GM23338 (cell line): ENCODE measurements around the gene MEF2A. TPM values are rescaled to one million over a fixed set of nuclear protein-coding genes. Genes with fewer than 3 reads are reported as not detected.

Source experiments
- ATAC-seq: fragments of 200-7000 bp; cut with Tn5 transposase; 3 replicates; pipeline ENCODE4 v1.9.1; 2020
- DNase-seq: peaks from one replicate; pipeline ENCODE4 v3.0.0-alpha.2; 2015; ENCODE audit warnings: low spot score
- H2AFZ ChIP-seq: fragments of 200-600 bp; sonication (generic); 2 replicates; pipeline ENCODE4 v1.8.0; 2016; ENCODE audit warnings: antibody characterized with exemption, mild to moderate bottlenecking, moderate library complexity
- H3F3A ChIP-seq: fragments of 200-600 bp; sonication (generic); replicated peaks from 2 replicates; pipeline ENCODE4 v1.8.0; 2017; ENCODE audit warnings: antibody characterized with exemption, mixed run types, low read depth
- H3K27ac ChIP-seq: fragments of 200-600 bp; sonication (generic); 2 replicates; pipeline ENCODE4 v1.6.1; 2016; ENCODE audit warnings: low read depth
- H3K27me3 ChIP-seq: fragments of 200-600 bp; sonication (generic); 2 replicates; pipeline ENCODE4 v1.8.0; 2016; ENCODE audit warnings: mild to moderate bottlenecking, mixed run types, moderate library complexity; ENCODE audit not compliant: insufficient read depth
- H3K36me3 ChIP-seq: fragments of 200-600 bp; sonication (generic); 2 replicates; pipeline ENCODE4 v1.8.0; 2016; ENCODE audit warnings: mild to moderate bottlenecking; ENCODE audit not compliant: insufficient read depth
- H3K4me1 ChIP-seq: fragments of 200-600 bp; sonication (generic); 2 replicates; pipeline ENCODE4 v1.8.0; 2016; ENCODE audit warnings: mild to moderate bottlenecking, moderate library complexity; ENCODE audit not compliant: insufficient read depth
- H3K4me2 ChIP-seq: fragments of 200-600 bp; sonication (generic); 2 replicates; pipeline ENCODE4 v1.7.1; 2017; ENCODE audit warnings: mixed run types
- H3K4me3 ChIP-seq: fragments of 200-600 bp; sonication (generic); 2 replicates; pipeline ENCODE4 v1.6.1; 2016; ENCODE audit warnings: mixed run types
- H3K79me2 ChIP-seq: fragments of 200-600 bp; sonication (generic); replicated peaks from 2 replicates; pipeline ENCODE4 v1.8.0; 2017; ENCODE audit warnings: mild to moderate bottlenecking; ENCODE audit not compliant: insufficient read depth
- H3K9me2 ChIP-seq: fragments of 200-600 bp; sonication (generic); 2 replicates; pipeline ENCODE4 v1.8.0; 2017; ENCODE audit not compliant: insufficient read depth
- H4K20me1 ChIP-seq: fragments of 200-600 bp; sonication (generic); replicated peaks from 2 replicates; pipeline ENCODE4 v1.8.0; 2017; ENCODE audit warnings: mild to moderate bottlenecking; ENCODE audit not compliant: insufficient read depth
- H3K27ac Mint-ChIP-seq: 2 replicates; pipeline ENCODE4 v1.8.0; 2020; ENCODE audit warnings: inconsistent platforms, mild to moderate bottlenecking, moderate library complexity, mixed read lengths
- H3K27me3 Mint-ChIP-seq: 3 replicates; pipeline ENCODE4 v1.8.0; 2022; ENCODE audit warnings: low read depth, mild to moderate bottlenecking, moderate library complexity, mixed read lengths, inconsistent platforms; ENCODE audit not compliant: insufficient read depth, poor library complexity
- H3K36me3 Mint-ChIP-seq: 3 replicates; pipeline ENCODE4 v1.8.0; 2021; ENCODE audit warnings: low read depth, mild to moderate bottlenecking, inconsistent platforms, moderate library complexity, mixed read lengths
- H3K4me1 Mint-ChIP-seq: 3 replicates; pipeline ENCODE4 v1.8.0; 2020; ENCODE audit warnings: mild to moderate bottlenecking, inconsistent platforms, mixed read lengths
- H3K4me3 Mint-ChIP-seq: 3 replicates; pipeline ENCODE4 v1.8.0; 2021; ENCODE audit warnings: moderate library complexity, mild to moderate bottlenecking, inconsistent platforms, mixed read lengths
- H3K9me3 Mint-ChIP-seq: 3 replicates; pipeline ENCODE4 v1.8.0; 2020; ENCODE audit warnings: moderate library complexity, mild to moderate bottlenecking, inconsistent platforms, mixed read lengths
- CREB1 ChIP-seq: fragments of 250-450 bp; sonication (Bioruptor Pico); IDR thresholded peaks from 2 replicates; pipeline ENCODE4 v1.5.0; 2020; ENCODE audit warnings: low read depth, mild to moderate bottlenecking, moderate library complexity
- EZH2phosphoT487 ChIP-seq: fragments of 200-600 bp; sonication (generic); IDR thresholded peaks from one replicate; pipeline ENCODE4 v1.8.1; 2018; ENCODE audit warnings: antibody characterized with exemption; ENCODE audit not compliant: unreplicated experiment
- NANOG ChIP-seq: IDR thresholded peaks from 2 replicates; pipeline ENCODE4 v1.6.1; 2016; ENCODE audit warnings: antibody characterized with exemption, borderline replicate concordance
- STAT1 ChIP-seq: IDR thresholded peaks from one replicate; pipeline ENCODE4 v1.6.1; 2016; ENCODE audit warnings: antibody characterized with exemption; ENCODE audit not compliant: unreplicated experiment
- ZNF114 ChIP-seq: fragments of 250-450 bp; sonication (Bioruptor Pico); IDR thresholded peaks from 2 replicates; pipeline ENCODE4 v1.5.0; 2020; ENCODE audit warnings: mild to moderate bottlenecking, moderate library complexity
- ZNF331 ChIP-seq: fragments of 250-450 bp; sonication (Bioruptor Pico); IDR thresholded peaks from 2 replicates; pipeline ENCODE4 v1.5.0; 2020; ENCODE audit warnings: low read depth, mild to moderate bottlenecking, moderate library complexity
- polyA plus RNA-seq: library from polyadenylated mRNA; unstranded; fragments of >200 nt; fragmentation: Nextera tagmentation; extraction: Ambion mirVana; gene quantifications from 2 replicates; pipeline ENCODE4 v1.2.1, GENCODE V29; 2016
- total RNA-seq: library from RNA; depleted of rRNA; stranded (reverse); fragments of >200 nt; shearing (Covaris generic); gene quantifications from 2 replicates; pipeline ENCODE4 v1.2.3, GENCODE V29; 2014
- TF ChIP-seq, protein P1 (sequence below): fragments of 250-450 bp; sonication (Bioruptor Pico); IDR thresholded peaks from 2 replicates; pipeline ENCODE4 v1.5.0; 2020; ENCODE audit warnings: mild to moderate bottlenecking, moderate library complexity
- TF ChIP-seq, protein P2 (sequence below), 2 experiments: fragments of 200-600 bp in 1 of 2; sonication (generic) in 1 of 2; conservative IDR thresholded peaks; 2 replicates each; pipeline versions ENCODE4 v1.5.1 to v1.6.1; 2016 to 2017; ENCODE audit warnings: antibody characterized with exemption in 2 of 2, low read depth in 2 of 2, mild to moderate bottlenecking in 2 of 2, moderate library complexity in 1 of 2

MEF2A gene
- total and polyA plus RNA-seq, 2 experiments from 2014 or later, result 20.3 to 42.3 TPM

DNA sequence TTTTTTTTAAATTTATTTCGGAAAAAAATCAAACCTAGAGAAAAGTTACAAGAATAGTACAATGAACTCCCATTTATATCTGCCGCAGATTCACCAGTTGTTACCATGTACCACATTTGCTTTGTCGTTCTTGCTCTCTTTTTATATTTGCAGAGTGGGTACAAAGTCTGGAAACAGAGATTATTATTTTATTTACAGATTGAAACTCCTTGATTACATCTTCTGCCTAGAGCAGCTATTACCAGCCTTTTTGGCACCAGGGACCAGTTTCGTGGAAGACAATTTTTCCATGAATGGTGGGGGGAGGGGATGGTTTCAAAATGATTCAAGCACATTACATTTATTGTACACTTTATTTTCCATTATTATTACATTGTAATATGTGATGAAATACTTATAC, 8.3 kb downstream of the MEF2A start (continued):
- TF ChIP-seq, protein P1, sequence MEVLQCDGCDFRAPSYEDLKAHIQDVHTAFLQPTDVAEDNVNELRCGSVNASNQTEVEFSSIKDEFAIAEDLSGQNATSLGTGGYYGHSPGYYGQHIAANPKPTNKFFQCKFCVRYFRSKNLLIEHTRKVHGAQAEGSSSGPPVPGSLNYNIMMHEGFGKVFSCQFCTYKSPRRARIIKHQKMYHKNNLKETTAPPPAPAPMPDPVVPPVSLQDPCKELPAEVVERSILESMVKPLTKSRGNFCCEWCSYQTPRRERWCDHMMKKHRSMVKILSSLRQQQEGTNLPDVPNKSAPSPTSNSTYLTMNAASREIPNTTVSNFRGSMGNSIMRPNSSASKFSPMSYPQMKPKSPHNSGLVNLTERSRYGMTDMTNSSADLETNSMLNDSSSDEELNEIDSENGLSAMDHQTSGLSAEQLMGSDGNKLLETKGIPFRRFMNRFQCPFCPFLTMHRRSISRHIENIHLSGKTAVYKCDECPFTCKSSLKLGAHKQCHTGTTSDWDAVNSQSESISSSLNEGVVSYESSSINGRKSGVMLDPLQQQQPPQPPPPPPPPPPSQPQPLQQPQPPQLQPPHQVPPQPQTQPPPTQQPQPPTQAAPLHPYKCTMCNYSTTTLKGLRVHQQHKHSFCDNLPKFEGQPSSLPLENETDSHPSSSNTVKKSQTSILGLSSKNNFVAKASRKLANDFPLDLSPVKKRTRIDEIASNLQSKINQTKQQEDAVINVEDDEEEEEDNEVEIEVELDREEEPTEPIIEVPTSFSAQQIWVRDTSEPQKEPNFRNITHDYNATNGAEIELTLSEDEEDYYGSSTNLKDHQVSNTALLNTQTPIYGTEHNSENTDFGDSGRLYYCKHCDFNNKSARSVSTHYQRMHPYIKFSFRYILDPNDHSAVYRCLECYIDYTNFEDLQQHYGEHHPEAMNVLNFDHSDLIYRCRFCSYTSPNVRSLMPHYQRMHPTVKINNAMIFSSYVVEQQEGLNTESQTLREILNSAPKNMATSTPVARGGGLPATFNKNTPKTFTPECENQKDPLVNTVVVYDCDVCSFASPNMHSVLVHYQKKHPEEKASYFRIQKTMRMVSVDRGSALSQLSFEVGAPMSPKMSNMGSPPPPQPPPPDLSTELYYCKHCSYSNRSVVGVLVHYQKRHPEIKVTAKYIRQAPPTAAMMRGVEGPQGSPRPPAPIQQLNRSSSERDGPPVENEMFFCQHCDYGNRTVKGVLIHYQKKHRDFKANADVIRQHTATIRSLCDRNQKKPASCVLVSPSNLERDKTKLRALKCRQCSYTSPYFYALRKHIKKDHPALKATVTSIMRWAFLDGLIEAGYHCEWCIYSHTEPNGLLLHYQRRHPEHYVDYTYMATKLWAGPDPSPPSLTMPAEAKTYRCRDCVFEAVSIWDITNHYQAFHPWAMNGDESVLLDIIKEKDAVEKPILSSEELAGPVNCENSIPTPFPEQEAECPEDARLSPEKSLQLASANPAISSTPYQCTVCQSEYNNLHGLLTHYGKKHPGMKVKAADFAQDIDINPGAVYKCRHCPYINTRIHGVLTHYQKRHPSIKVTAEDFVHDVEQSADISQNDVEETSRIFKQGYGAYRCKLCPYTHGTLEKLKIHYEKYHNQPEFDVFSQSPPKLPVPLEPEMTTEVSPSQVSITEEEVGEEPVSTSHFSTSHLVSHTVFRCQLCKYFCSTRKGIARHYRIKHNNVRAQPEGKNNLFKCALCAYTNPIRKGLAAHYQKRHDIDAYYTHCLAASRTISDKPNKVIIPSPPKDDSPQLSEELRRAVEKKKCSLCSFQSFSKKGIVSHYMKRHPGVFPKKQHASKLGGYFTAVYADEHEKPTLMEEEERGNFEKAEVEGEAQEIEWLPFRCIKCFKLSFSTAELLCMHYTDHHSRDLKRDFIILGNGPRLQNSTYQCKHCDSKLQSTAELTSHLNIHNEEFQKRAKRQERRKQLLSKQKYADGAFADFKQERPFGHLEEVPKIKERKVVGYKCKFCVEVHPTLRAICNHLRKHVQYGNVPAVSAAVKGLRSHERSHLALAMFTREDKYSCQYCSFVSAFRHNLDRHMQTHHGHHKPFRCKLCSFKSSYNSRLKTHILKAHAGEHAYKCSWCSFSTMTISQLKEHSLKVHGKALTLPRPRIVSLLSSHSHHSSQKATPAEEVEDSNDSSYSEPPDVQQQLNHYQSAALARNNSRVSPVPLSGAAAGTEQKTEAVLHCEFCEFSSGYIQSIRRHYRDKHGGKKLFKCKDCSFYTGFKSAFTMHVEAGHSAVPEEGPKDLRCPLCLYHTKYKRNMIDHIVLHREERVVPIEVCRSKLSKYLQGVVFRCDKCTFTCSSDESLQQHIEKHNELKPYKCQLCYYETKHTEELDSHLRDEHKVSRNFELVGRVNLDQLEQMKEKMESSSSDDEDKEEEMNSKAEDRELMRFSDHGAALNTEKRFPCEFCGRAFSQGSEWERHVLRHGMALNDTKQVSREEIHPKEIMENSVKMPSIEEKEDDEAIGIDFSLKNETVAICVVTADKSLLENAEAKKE (CRISPR knock-in tag), result no peak
- no peak for TF ChIP-seq EZH2phosphoT487
- TF ChIP-seq STAT1, result no peak
- TF ChIP-seq, protein P2, sequence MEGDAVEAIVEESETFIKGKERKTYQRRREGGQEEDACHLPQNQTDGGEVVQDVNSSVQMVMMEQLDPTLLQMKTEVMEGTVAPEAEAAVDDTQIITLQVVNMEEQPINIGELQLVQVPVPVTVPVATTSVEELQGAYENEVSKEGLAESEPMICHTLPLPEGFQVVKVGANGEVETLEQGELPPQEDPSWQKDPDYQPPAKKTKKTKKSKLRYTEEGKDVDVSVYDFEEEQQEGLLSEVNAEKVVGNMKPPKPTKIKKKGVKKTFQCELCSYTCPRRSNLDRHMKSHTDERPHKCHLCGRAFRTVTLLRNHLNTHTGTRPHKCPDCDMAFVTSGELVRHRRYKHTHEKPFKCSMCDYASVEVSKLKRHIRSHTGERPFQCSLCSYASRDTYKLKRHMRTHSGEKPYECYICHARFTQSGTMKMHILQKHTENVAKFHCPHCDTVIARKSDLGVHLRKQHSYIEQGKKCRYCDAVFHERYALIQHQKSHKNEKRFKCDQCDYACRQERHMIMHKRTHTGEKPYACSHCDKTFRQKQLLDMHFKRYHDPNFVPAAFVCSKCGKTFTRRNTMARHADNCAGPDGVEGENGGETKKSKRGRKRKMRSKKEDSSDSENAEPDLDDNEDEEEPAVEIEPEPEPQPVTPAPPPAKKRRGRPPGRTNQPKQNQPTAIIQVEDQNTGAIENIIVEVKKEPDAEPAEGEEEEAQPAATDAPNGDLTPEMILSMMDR (conservative IDR thresholded peaks at IDR 0.05; ENCODE audit: low read depth in 2 of 2), result no peak
- no peak for TF ChIP-seq ZNF114 (CRISPR knock-in tag)
- no peak for TF ChIP-seq NANOG
- TF ChIP-seq ZNF331 (CRISPR knock-in tag), result no peak
- no peak for TF ChIP-seq CREB1 (CRISPR knock-in tag)

DNA sequence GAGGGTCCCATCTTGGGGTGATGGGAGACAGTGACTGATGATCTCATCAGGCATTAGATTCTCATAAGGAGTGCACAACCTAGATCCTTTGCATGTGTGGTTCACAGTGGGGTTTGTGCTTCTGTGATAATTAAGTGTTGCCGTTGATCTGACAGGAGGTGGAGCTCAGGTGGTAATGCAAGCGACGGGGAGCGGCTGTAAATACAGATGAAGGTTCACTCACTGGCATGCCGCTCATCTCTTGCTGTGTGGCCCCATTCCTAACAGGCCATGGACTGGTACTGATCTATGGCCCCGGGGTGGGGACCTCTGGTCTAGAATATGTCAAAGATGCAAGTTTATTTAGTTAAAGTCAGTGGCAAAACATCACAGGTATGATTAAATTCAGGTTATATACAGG, 8.7 kb downstream of the MEF2A start:
- no peak for ATAC-seq
- Histone ChIP-seq H3K79me2 (peaks cover 100% of the 10 kb centered on the region), H3K4me1 (peaks cover 53% of the 10 kb centered on the region), H3K4me3 (no peak overlapping the region), H3K27me3 (no peaks in the 10 kb centered on the region), H2AFZ (no peak overlapping the region), H3K4me2 (no peak overlapping the region), H3K9me2 (no peaks in the 10 kb centered on the region), H4K20me1 (peaks cover 5% of the 10 kb centered on the region; the same call in 1 of the 2 replicates), H3K36me3 (no peaks in the 10 kb centered on the region), H3F3A (no peaks in the 10 kb centered on the region), H3K27ac (no peak overlapping the region)
- DNase-seq, result no peak
- H3K27me3 Mint-ChIP-seq, result no peaks in the 10 kb centered on the region
- no peak overlapping the region; the same call in 1 of the 2 replicates for H3K27ac Mint-ChIP-seq
- H3K9me3 Mint-ChIP-seq, result no peaks in the 10 kb centered on the region
- no peak overlapping the region for H3K4me3 Mint-ChIP-seq
- H3K4me1 Mint-ChIP-seq, result peaks cover 48% of the 10 kb centered on the region
- H3K36me3 Mint-ChIP-seq, result no peaks in the 10 kb centered on the region; the same call in 2 of the 3 replicates
- TF ChIP-seq, protein P2 (conservative IDR thresholded peaks at IDR 0.05; ENCODE audit: low read depth in 2 of 2), result no peak
- no peak for TF ChIP-seq EZH2phosphoT487
